ENCODE results near the gene TRIM15.
"Not testable (repeated sequence)": the region's sequence is repeated elsewhere in the genome, so short reads cannot be mapped to it uniquely, and the experiment has no call there.

Gene TRIM15

GRCh38 chr6:30163090-30163917 is at the start of gene TRIM15:
Gene TRIM15, plus strand, starts transcription at chr6:30163546. Its CDS starts 139 bp downstream, at chr6:30163685.
- peak; percentile 7 for DNase-seq (ENCODE audit: low spot score)

- no peak for DNase-seq (ENCODE audit: low spot score)
Measured at GRCh38 chr6:30113841-30114240, 49.5 kb upstream of the TRIM15 start.

GRCh38 chr6:30116724-30117123 is 46.6 kb upstream of the TRIM15 start:
- DNase-seq (ENCODE audit: low spot score) = no peak

DNA sequence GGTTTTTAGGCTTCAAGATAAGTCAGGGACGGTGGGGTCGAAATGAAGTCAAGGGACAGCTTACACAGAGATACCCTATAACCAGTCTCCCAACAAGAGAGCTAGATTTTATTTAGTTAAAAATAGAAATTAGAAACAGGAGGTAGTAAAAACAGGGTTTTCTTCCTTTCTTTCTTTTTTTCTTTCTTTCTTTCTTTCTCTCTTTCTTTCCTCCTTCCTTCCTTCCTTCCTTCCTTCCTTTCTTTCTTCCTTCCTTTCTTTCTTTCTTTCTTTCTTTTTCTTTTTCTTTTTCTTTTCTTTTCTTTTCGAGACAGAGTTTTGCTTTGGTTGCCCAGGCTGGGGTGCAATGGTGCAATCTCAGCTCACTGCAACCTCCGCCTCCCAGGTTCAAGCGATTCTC is 44.7 kb upstream of the TRIM15 start:
- DNase-seq (ENCODE audit: low spot score) = not testable (repeated sequence)

GRCh38 chr6:30121446-30122366 is 41.6 kb upstream of the TRIM15 start:
- DNase-seq (ENCODE audit: low spot score) = no peak

DNA sequence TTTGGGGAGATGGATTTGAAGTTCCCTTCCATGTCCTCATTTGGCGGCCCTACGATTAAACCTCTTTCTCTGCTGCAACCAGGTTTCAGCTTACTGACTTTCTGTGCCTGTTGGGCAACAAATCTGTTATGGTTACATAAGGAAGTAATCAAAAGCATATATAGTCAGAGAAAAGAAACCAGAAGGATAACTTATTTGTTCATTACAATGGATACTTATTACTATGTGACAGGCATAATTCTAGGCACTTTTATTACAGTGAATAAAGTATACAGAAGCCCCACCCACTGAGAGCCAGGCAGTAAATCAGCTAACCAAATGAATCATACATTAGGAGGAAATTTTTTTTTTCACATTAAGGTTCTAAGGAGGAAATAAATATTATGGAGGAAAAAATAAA is 40.8 kb upstream of the TRIM15 start:
- DNase-seq (ENCODE audit: low spot score) = no peak

- no peak for DNase-seq (ENCODE audit: low spot score)
Measured at GRCh38 chr6:30127238-30128093, 35.9 kb upstream of the TRIM15 start.

- DNase-seq (ENCODE audit: low spot score) = no peak
Measured at GRCh38 chr6:30129265-30130178, 33.8 kb upstream of the TRIM15 start.

- no peak for DNase-seq (ENCODE audit: low spot score)
Measured at GRCh38 chr6:30130179-30130679, 33.1 kb upstream of the TRIM15 start.

DNA sequence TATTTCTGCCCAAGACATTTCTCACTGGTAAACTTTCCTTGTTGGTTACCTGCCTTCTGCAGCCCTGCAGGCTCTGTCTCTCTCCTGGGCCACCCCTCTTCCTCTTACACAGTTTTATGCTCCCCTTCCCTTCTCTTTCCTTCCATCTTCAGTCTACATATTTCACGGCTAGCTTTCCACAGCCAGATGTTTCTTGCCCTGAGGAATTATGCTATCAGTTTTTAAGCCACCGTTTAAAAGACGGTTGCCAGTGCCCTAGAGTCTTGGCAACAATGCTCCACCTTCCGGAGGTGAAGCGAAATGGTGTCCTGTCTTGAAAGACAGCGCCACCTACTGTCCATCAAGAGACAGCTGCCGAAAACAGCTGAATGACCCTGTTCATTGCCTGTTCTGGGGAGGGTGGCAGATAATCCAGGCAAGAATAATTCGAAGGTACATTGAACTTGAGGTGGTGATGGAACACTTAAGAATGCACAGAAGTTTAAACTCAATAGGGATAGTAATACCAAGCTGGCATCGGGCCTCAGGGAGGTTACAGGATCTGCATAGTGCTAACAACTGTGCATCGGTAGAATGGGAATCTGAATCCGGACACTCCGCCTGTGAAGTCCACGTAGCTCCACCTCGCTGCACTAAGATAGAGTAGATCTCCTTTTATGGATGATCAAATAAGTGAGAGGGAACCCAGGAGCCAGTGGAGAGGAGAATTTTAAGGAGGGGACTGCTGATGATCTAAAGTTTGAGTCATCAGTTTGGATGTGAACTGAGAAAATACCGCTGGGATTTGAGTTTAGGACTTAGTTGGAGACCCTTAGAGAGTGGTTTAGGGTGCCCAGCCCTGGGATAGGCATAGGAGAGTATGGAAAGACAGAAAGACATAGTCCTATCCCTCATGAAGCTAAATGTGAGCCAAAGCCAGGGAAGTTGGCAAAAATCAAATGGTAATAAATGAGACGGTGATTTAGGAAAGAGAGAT is 32.2 kb upstream of the TRIM15 start:
- peak; percentile 82 for DNase-seq (ENCODE audit: low spot score)

DNA sequence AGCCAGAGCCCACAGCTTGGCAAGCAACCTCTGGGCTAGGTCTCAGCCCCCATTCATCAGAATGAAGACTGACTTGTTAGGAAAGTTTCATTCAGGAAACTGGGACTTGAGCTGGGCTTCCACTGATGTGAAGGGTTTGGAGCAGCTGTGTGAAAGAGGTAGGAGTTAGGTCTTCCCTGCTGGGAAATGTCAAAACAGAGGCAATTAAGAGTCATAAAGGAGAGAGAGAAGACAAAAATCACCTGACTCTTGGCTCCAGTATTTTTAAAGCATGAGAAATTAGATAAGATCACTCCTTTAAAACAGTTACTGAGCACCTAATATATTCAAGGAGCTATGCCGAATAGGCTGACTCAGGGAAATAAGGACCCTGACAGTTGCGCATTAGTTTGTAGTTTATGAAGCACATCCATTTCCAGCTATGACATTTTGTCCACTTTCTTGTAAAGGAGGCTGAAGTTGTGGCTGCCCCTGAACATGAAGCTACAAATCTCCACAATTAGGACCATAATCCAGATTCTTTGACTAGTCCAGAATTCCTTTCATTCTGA is 31.3 kb upstream of the TRIM15 start:
- DNase-seq (ENCODE audit: low spot score) = no peak

DNA sequence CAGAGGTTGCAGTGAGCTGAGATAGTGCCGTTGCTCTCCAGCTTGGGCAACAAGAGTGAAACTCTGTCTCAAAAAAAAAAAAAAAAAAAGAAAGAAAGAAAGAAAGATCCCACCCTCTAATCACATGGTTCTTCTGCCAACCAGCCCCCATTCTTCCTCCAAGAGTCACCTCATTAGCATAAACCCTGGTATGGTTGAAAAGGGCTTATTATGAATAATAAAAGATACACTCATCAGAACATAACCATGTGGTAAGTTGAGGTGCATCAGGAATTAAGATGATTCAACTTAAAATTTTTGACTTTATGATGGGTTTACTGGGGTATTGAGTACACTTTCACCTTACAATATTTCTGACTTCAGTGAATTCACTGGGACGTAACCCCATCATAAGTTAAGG is 28.2 kb upstream of the TRIM15 start:
- DNase-seq (ENCODE audit: low spot score) = no peak

DNA sequence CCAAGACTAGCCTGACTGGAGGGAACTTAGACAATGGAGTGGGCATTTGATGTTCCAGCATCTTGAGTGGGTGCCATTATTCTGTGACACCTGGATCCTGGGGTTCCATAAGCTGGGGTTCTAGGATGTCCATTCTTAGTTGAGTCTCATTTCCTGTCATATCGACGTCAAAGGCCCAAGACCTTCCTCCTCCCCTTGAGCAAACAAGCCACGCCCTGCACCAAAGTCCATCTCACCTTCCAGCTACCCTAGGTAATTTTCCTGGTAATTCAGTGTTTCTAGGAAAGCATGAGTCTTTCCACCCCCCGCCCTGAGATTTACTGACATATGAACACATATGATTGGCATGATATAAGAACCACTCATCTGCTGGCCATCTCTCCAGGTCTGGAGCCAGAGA is 27.6 kb upstream of the TRIM15 start, which contains the start of gene TRIM40:
Gene TRIM40 (plus strand): TSS at position 384 of the 400 bp plus-strand sequence. CDS start 897 bp downstream, outside the sequence.
- DNase-seq (ENCODE audit: low spot score) = no peak

- DNase-seq (ENCODE audit: low spot score) = no peak
Measured at GRCh38 chr6:30136570-30137286, 26.6 kb upstream of the TRIM15 start.

DNA sequence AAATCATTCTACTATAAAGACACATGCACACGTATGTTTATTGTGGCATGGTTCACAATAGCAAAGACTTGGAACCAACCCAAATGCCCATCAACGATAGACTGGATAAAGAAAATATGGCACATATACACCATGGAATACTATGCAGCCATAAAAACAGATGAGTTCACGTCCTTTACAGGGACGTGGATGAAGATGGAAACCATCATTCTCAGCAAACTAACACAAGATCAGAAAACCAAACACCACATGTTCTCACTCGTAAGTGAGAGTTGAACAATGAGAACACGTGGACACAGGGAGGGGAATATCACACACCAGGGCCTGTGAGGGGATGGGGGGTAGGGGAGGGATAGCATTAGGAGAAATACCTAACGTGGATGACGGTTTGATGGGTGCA is 23.1 kb upstream of the TRIM15 start:
- DNase-seq (ENCODE audit: low spot score) = not testable (repeated sequence)

DNA sequence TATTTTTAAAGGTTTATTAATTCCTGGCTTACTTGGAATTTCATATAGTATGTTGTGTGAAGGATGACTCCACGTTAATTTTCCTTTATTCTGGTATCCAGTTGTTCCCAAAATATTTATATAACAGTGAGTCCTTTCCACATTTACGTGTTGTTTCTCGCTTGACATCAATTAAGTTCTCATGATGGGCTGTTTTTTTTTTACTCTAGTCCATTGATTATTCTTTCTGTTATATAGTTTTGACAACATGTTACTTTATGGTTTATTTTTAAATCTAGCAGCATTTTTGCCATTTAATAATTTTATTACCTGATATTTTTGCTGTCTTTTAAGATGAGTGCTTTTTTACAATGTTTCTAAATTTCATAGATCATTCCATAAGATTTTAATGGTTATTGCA is 20.7 kb upstream of the TRIM15 start:
- DNase-seq (ENCODE audit: low spot score) = no peak

DNA sequence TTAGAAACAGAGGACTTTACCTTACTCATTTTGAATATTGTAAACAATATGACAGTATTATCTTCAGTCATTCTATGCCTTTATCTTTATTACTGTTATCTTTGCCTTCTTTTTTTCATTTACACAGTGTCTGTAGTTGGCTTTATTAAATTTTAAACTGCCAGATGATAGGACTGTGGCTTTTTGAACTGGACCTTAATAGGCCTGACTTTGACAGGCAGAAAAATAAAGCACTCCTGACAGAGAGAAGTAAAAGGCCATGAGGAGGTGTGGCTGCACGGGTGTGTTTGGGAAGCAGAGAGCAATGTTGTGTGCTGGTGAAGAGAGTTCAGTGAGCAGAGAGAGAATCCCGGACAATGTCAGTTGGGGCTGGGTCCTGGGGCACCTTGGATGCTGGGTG is 19.6 kb upstream of the TRIM15 start:
- no peak for DNase-seq (ENCODE audit: low spot score)

GRCh38 chr6:30144811-30145210 is 18.5 kb upstream of the TRIM15 start:
- DNase-seq (ENCODE audit: low spot score) = no peak
